GM12878 (cell line): ENCODE data around the gene UBE2E2. TPM values are rescaled to one million over a fixed set of nuclear protein-coding genes. Genes with fewer than 3 reads are reported as not detected.

Experiments
- ATAC-seq: fragments of 200-7000 bp; cut with Tn5 transposase; 3 replicates; pipeline ENCODE4 v1.9.1; 2020; ENCODE audit warnings: mild to moderate bottlenecking, moderate library complexity
- BruUV-seq: library from RNA; stranded (reverse); fragments of 400-500 nt; replicated peaks from 2 replicates; lab custom pipeline; 2021; lab: Mats Ljungman, UMichigan
- CTCF ChIA-PET: fragments of 300-600 bp; sonication (Branson Sonifier 250); formaldehyde crosslinking; extraction: SDS; loops from one replicate; lab custom pipeline; 2021; ENCODE audit warnings: inconsistent platforms; lab: Yijun Ruan, JAX
- POLR2A ChIA-PET: fragments of 350-600 bp; formaldehyde crosslinking; extraction: SDS; loops from one replicate; lab custom pipeline; 2021; ENCODE audit warnings: inconsistent platforms; lab: Charles Lee
- RAD21 ChIA-PET: fragments of 300-600 bp; sonication (Branson Sonifier 250); formaldehyde crosslinking; loops from one replicate; lab custom pipeline; 2023; ENCODE audit warnings: antibody characterized with exemption; ENCODE audit not compliant: unreplicated experiment; lab: Charles Lee
- SMC1A ChIA-PET: fragments of 300-600 bp; sonication (Branson Sonifier 250); formaldehyde crosslinking; loops from one replicate; lab custom pipeline; 2023; ENCODE audit not compliant: unreplicated experiment, uncharacterized antibody; lab: Charles Lee
- DNase-seq: peaks from one replicate; pipeline ENCODE4 v3.0.0-alpha.2; 2011; ENCODE audit warnings: low read depth, low spot score
- FAIRE-seq: peaks from 3 replicates; lab custom pipeline; 2011; peaks lifted over from hg19 to GRCh38; lab: Jason Lieb, UNC
- H2AFZ ChIP-seq: 2 replicates; pipeline ENCODE4 v1.6.0; 2011; ENCODE audit warnings: low read depth, low read length, control low read depth; ENCODE audit not compliant: control insufficient read depth
- H3K27ac ChIP-seq: 2 replicates; pipeline ENCODE4 v1.5.1; 2011; ENCODE audit warnings: control low read depth; ENCODE audit not compliant: control insufficient read depth, insufficient read depth
- H3K27me3 ChIP-seq, 2 experiments: replicated peaks in 1 of 2; 2 replicates each; pipeline versions ENCODE4 v1.6.0 to v1.6.1; 2011; ENCODE audit warnings: low read length in 1 of 2; ENCODE audit not compliant: control insufficient read depth in 2 of 2, insufficient read depth in 2 of 2
- H3K36me3 ChIP-seq, 2 experiments: 2 replicates each; pipeline ENCODE4 v1.5.1; 2011; ENCODE audit warnings: low read length in 1 of 2; ENCODE audit not compliant: control insufficient read depth in 2 of 2, insufficient read depth in 2 of 2
- H3K4me1 ChIP-seq: 2 replicates; pipeline ENCODE4 v1.6.1; 2011; ENCODE audit warnings: mild to moderate bottlenecking, low read length, moderate library complexity, mixed read lengths; ENCODE audit not compliant: control insufficient read depth, insufficient read depth
- H3K4me2 ChIP-seq: 2 replicates; pipeline ENCODE4 v1.6.0; 2011; ENCODE audit warnings: control low read depth; ENCODE audit not compliant: control insufficient read depth, insufficient read depth
- H3K4me3 ChIP-seq: fragments of 200-600 bp; sonication (generic); 2 replicates; pipeline ENCODE4 v1.5.1; 2016
- H3K79me2 ChIP-seq: 2 replicates; pipeline ENCODE4 v1.6.0; 2011; ENCODE audit warnings: low read length; ENCODE audit not compliant: control insufficient read depth, insufficient read depth
- H3K9ac ChIP-seq: 2 replicates; pipeline ENCODE4 v1.8.0; 2011; ENCODE audit warnings: low read length, control low read depth, mixed read lengths; ENCODE audit not compliant: control insufficient read depth, insufficient read depth
- H3K9me3 ChIP-seq: replicated peaks from 3 replicates; pipeline ENCODE4 v1.5.1; 2011; ENCODE audit warnings: mild to moderate bottlenecking, low read length; ENCODE audit not compliant: control insufficient read depth, insufficient read depth
- H4K20me1 ChIP-seq: 2 replicates; pipeline ENCODE4 v1.6.0; 2011; ENCODE audit not compliant: control insufficient read depth, insufficient read depth
- E2F4 ChIP-seq: IDR thresholded peaks from 2 replicates; pipeline ENCODE4 v1.6.1; 2012; ENCODE audit warnings: low read depth, low read length, improper control_type of control experiment
- HSF1 ChIP-seq: fragments of 150-350 bp; IDR thresholded peaks from 2 replicates; pipeline ENCODE4 v1.6.1; 2014; ENCODE audit warnings: mild to moderate bottlenecking, low read depth, low read length
- KLF5 ChIP-seq: fragments of 450-650 bp; IDR thresholded peaks from 2 replicates; pipeline ENCODE4 v1.6.1; 2014; ENCODE audit warnings: mild to moderate bottlenecking; ENCODE audit not compliant: partially characterized antibody
- MTA2 ChIP-seq: fragments of 450-650 bp; IDR thresholded peaks from 2 replicates; pipeline ENCODE4 v1.6.1; 2016; ENCODE audit warnings: low read depth, mild to moderate bottlenecking, moderate library complexity
- RFX5 ChIP-seq: IDR thresholded peaks from 2 replicates; pipeline ENCODE4 v1.6.1; 2011; ENCODE audit warnings: low read depth, low read length, improper control_type of control experiment
- TCF12 ChIP-seq: IDR thresholded peaks from 2 replicates; pipeline ENCODE4 v1.6.1; 2011; ENCODE audit warnings: low read depth, mild to moderate bottlenecking, low read length
- ZBTB11 ChIP-seq: fragments of 450-650 bp; formaldehyde crosslinking; IDR thresholded peaks from 2 replicates; pipeline ENCODE4 v1.5.0; 2022; ENCODE audit warnings: mild to moderate bottlenecking, missing genetic modification characterization
- ZBTB4 ChIP-seq: fragments of 450-650 bp; formaldehyde crosslinking; IDR thresholded peaks from 2 replicates; pipeline ENCODE4 v1.4.0; 2022; ENCODE audit warnings: mild to moderate bottlenecking, moderate library complexity
- WGBS: methylation state at CpG from one replicate; pipeline ENCODE4 v1.1.6; 2016; ENCODE audit warnings: low lambda C conversion rate; ENCODE audit not compliant: insufficient replicate concordance, insufficient coverage; ENCODE audit errors: missing lambda C conversion rate; 5-methylcytosine and 5-hydroxymethylcytosine counted together
- in situ Hi-C: fragments of 300-500 bp; cut with MboI; formaldehyde crosslinking; loops from 9 replicates; pipeline ENCODE4 v1.14.3; 2018; ENCODE audit warnings: mixed read lengths
- intact Hi-C: fragments of 100-400 bp; cut with micrococcal nuclease; formaldehyde crosslinking; loops from one replicate; pipeline ENCODE4 v1.14.2; 2022; ENCODE audit not compliant: unreplicated experiment
- polyA plus RNA-seq, 11 experiments: library from polyadenylated mRNA; depleted of rRNA in 4 of 11; unstranded in 6 of 11; stranded (reverse) in 5 of 11; fragments of >200 nt; fragmentation: Nextera tagmentation in 4 of 11; fragmentation: Illumina TruSeq in 1 of 11; extraction: Ambion mirVana in 4 of 11; extraction: Trizol in 1 of 11; gene quantifications; 1 replicate in 1 of 11; 2 replicates in 10 of 11; pipeline versions ENCODE4 v1.2.1 to v1.2.3, GENCODE V29; 2011 to 2016; ENCODE audit warnings: inconsistent platforms in 2 of 11, missing spikeins in 2 of 11, low read depth in 1 of 11
- total RNA-seq, 4 experiments: library from RNA; depleted of rRNA in 3 of 4; stranded (reverse); fragments of >200 nt in 3 of 4; fragmentation: Illumina TruSeq in 1 of 4; extraction: Trizol in 1 of 4; gene quantifications; 2 replicates each; pipeline versions ENCODE4 v1.2.1 to v1.2.3, GENCODE V29; 2013 to 2021

Gene UBE2E2
- total and polyA plus RNA-seq, 10 of the 15 experiments (the other 5 are each of a cell fraction or from before 2014, with no cell fraction given), result 8.7 to 71.0 (median 36.4) TPM

GRCh38 chr3:23248594-23249131 lies 45.5 kb downstream of the UBE2E2 start (continued):
- TF ChIP-seq ZBTB11 (CRISPR knock-in tag) (no peak), HSF1 (no peak), RFX5 (no peak)

GRCh38 chr3:23249961-23250360 lies 46.8 kb downstream of the UBE2E2 start:
- no peak overlapping the region for H3K4me2 ChIP-seq
- no peak for ATAC-seq
- SMC1A ChIA-PET, result interaction anchor here (2.1 kb wide), 1 partner anchor 11 kb away, joined by 7 read pairs; no protein-coding TSS in a partner anchor
- no peak for TF ChIP-seq TCF12
- TF ChIP-seq HSF1, result no peak
- TF ChIP-seq ZBTB4, result no peak
- TF ChIP-seq MTA2, result no peak
- no peak for TF ChIP-seq E2F4
- no peak for TF ChIP-seq KLF5

More at GRCh38 chr3:23249961-23250360, 46.8 kb downstream of the UBE2E2 start:
- BruUV-seq, result no TSS peak
- no peak overlapping the region for H2AFZ ChIP-seq
- FAIRE-seq (no peak), DNase-seq (no peak)
- in situ Hi-C loops (no loop called here), intact Hi-C loops (no loop called here)
- ChIA-PET CTCF (no interaction called here), RAD21 (interaction anchor here (0.7 kb wide), 1 partner anchor 128 kb away, joined by 3 read pairs; no protein-coding TSS in a partner anchor), POLR2A (no interaction called here)
- no peak overlapping the region for H3K27ac ChIP-seq
- no peaks in the 10 kb centered on the region for H3K27me3 ChIP-seq
- no peak overlapping the region for H3K4me3 ChIP-seq
- no peak overlapping the region for H3K9ac ChIP-seq
- H3K4me1 ChIP-seq, result peaks cover 4% of the 10 kb centered on the region; the same call in 1 of the 2 replicates
- H4K20me1 ChIP-seq, result no peaks in the 10 kb centered on the region
- H3K79me2 ChIP-seq, result peaks cover 27% of the 10 kb centered on the region
- WGBS, result 96% methylated on average over 1 of the region's 1 CpG
- no peaks in the 10 kb centered on the region; the same call in 2 of the 3 replicates for H3K9me3 ChIP-seq
- no peaks in the 10 kb centered on the region for H3K36me3 ChIP-seq
